Chondrocyte (in vitro differentiated cells): ENCODE measurements around the gene RMND5A. TPM values are rescaled to one million over a fixed set of nuclear protein-coding genes. Genes with fewer than 3 reads are reported as not detected.

ENCODE experiments used
- DNase-seq: peaks from one replicate; pipeline ENCODE4 v3.0.0; 2021; ENCODE audit warnings: mixed read lengths, low spot score
- H3K27ac Mint-ChIP-seq: one replicate; pipeline ENCODE4 v1.8.0; 2021; ENCODE audit warnings: mild to moderate bottlenecking, moderate library complexity, mixed read lengths; ENCODE audit not compliant: unreplicated experiment
- H3K27me3 Mint-ChIP-seq: 2 replicates; pipeline ENCODE4 v1.8.0; 2021; ENCODE audit warnings: low read depth, mixed read lengths
- H3K36me3 Mint-ChIP-seq: 2 replicates; pipeline ENCODE4 v1.8.0; 2021; ENCODE audit warnings: low read depth, mixed read lengths
- H3K4me1 Mint-ChIP-seq: 2 replicates; pipeline ENCODE4 v1.8.0; 2021; ENCODE audit warnings: low read depth, mild to moderate bottlenecking, mixed read lengths
- H3K4me3 Mint-ChIP-seq: one replicate; pipeline ENCODE4 v1.8.0; 2021; ENCODE audit warnings: mild to moderate bottlenecking, moderate library complexity, mixed read lengths; ENCODE audit not compliant: unreplicated experiment
- H3K9me3 Mint-ChIP-seq: 2 replicates; pipeline ENCODE4 v1.8.0; 2021; ENCODE audit warnings: low read depth, mixed read lengths
- total RNA-seq: library from RNA; stranded (reverse); gene quantifications from 3 replicates; pipeline ENCODE4 v1.2.1, GENCODE V29; 2021
- TF ChIP-seq, protein P1 (sequence below): fragments of 200-600 bp; sonication (generic); IDR thresholded peaks from 2 replicates; pipeline ENCODE4 v1.5.0; 2021; ENCODE audit warnings: antibody characterized with exemption, mild to moderate bottlenecking, moderate library complexity

The RMND5A gene
- total RNA-seq, 1 donor from 2014 or later, result 24.0 TPM

DNA sequence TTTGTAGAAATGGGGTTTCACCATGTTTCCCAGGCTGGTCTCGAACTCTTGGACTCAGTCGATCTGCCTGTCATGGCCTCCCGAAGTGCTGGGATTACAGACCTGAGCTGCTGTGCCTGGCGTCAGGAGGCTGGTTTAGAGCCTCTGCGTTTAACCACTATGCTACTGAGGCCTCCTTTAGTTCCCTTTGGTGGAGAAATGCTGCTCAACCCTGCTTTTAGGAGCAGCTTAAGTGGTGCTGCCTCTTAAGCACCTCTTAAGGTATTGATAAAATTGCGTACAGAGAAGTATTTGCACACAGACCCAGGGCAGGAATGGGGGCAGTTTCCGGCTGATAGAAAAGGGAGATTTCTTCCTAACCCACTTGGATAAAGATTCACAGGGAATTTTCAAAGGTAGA lies 62.7 kb downstream of the RMND5A start:
- no peak for DNase-seq
- no peak overlapping the region for H3K4me3 Mint-ChIP-seq
- no peaks in the 10 kb centered on the region for H3K9me3 Mint-ChIP-seq
- TF ChIP-seq, protein P1, sequence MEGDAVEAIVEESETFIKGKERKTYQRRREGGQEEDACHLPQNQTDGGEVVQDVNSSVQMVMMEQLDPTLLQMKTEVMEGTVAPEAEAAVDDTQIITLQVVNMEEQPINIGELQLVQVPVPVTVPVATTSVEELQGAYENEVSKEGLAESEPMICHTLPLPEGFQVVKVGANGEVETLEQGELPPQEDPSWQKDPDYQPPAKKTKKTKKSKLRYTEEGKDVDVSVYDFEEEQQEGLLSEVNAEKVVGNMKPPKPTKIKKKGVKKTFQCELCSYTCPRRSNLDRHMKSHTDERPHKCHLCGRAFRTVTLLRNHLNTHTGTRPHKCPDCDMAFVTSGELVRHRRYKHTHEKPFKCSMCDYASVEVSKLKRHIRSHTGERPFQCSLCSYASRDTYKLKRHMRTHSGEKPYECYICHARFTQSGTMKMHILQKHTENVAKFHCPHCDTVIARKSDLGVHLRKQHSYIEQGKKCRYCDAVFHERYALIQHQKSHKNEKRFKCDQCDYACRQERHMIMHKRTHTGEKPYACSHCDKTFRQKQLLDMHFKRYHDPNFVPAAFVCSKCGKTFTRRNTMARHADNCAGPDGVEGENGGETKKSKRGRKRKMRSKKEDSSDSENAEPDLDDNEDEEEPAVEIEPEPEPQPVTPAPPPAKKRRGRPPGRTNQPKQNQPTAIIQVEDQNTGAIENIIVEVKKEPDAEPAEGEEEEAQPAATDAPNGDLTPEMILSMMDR, result no peak
- H3K36me3 Mint-ChIP-seq, result peaks cover 2% of the 10 kb centered on the region
- H3K27me3 Mint-ChIP-seq, result peaks cover 16% of the 10 kb centered on the region
- H3K4me1 Mint-ChIP-seq, result no peaks in the 10 kb centered on the region
- no peak overlapping the region for H3K27ac Mint-ChIP-seq

DNA sequence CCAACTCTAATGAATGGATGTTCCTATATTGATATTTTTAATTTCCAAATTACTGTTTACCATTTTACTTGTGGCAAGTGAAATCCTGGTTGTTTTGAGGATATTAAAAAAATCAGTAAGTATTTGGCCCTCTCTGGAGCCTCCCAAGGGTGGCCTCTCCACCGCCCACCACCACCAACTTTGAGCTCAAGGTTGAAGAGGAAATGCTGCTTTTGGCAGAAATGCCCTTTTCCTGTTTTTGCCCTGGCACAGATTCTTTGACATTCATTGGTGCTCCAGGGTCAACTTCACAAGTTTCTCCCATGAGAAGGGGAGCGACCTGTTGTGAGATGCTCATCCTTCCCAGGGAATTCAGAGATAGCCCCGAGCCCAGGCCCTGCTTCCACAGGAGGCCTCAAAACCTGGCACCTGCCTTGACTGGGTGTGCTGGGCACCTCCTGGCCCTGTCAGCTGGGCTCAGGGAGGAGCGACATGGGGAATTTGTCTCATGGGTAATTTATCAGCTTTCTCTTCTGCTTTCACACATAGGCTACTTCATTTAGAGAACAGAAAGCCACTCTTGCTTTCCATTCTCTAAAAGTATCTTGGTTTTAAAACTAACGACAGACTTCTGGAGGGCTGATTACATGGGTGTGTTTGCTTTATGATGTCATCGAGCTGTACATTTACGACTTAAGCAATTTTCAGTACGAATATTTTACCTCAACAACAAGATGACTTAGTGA lies 63.7 kb downstream of the RMND5A start:
- TF ChIP-seq, protein P1, result no peak
- Mint-ChIP-seq H3K4me1 (no peaks in the 10 kb centered on the region), H3K4me3 (no peak overlapping the region), H3K27ac (no peak overlapping the region), H3K36me3 (peaks cover 2% of the 10 kb centered on the region), H3K27me3 (peaks cover 26% of the 10 kb centered on the region), H3K9me3 (no peaks in the 10 kb centered on the region)
- DNase-seq, result no peak

- Mint-ChIP-seq H3K9me3 (no peaks in the 10 kb centered on the region), H3K27ac (no peak overlapping the region), H3K27me3 (peaks cover 37% of the 10 kb centered on the region), H3K36me3 (peaks cover 2% of the 10 kb centered on the region), H3K4me3 (no peak overlapping the region), H3K4me1 (peaks cover 3% of the 10 kb centered on the region)
- TF ChIP-seq, protein P1, result no peak
- DNase-seq, result no peak
These were observed 65.4 kb downstream of the RMND5A start for GRCh38 chr2:86785456-86785855.

GRCh38 chr2:86786001-86786536 lies 66.0 kb downstream of the RMND5A start:
- Mint-ChIP-seq H3K4me1 (peaks cover 6% of the 10 kb centered on the region), H3K4me3 (no peak overlapping the region), H3K9me3 (no peaks in the 10 kb centered on the region), H3K27ac (no peak overlapping the region), H3K36me3 (peaks cover 2% of the 10 kb centered on the region), H3K27me3 (peaks cover 40% of the 10 kb centered on the region)
- TF ChIP-seq, protein P1, result no peak
- DNase-seq, result no peak

DNA sequence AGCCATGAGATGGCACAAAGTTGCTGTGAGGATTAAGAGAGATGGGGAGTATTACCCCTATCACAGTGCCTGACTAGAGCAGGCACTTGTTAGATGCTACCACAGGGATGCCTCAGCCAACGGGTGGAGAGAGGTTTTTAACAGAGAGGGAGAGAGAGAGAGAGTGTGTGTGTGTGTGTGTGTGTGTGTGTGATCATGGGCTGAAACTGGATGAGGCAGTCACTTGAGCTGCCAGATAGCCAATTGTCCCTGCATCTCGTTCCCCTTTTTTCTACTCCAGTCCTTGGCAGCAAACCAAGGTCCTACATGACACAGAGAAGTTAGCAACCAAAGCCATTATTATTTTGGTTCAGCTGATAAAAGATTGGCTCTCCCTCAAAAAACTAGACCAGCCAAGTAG lies 67.6 kb downstream of the RMND5A start:
- Mint-ChIP-seq H3K27ac (no peak overlapping the region), H3K36me3 (peaks cover 3% of the 10 kb centered on the region), H3K4me3 (no peak overlapping the region), H3K9me3 (no peaks in the 10 kb centered on the region), H3K4me1 (peaks cover 12% of the 10 kb centered on the region), H3K27me3 (peaks cover 53% of the 10 kb centered on the region)
- DNase-seq, result no peak
- TF ChIP-seq, protein P1, result no peak
